Kidney (tissue), 14 donors: ENCODE results near the gene UBALD2. TPM values are rescaled to one million over a fixed set of nuclear protein-coding genes. Genes with fewer than 3 reads are reported as not detected.

ENCODE experiments used
- DNase-seq, 5 donors: peaks; one replicate each; pipeline ENCODE4 v3.0.0-alpha.2; 2013 to 2020
- FAIRE-seq: peaks from 2 replicates; lab custom pipeline; 2012; peaks lifted over from hg19 to GRCh38; lab: Jason Lieb, UNC
- H3K27ac ChIP-seq, 2 donors: one replicate each; pipeline ENCODE4 v1.7.0; 2013; ENCODE audit warnings: low read depth in 2 of 2, low read length in 2 of 2, inconsistent platforms in 1 of 2
- H3K27me3 ChIP-seq: one replicate; pipeline ENCODE4 v1.7.1; 2013; ENCODE audit warnings: low read length, inconsistent platforms; ENCODE audit not compliant: control insufficient read depth, insufficient read depth
- H3K36me3 ChIP-seq, 3 donors: one replicate each; pipeline versions ENCODE4 v1.7.0 to v1.7.1; 2013; ENCODE audit warnings: low read length in 3 of 3, control low read depth in 1 of 3, inconsistent platforms in 1 of 3; ENCODE audit not compliant: insufficient read depth in 3 of 3, control insufficient read depth in 2 of 3
- H3K4me1 ChIP-seq, 3 donors: one replicate each; pipeline versions ENCODE4 v1.7.0 to v1.7.1; 2013; ENCODE audit warnings: low read length in 3 of 3, inconsistent platforms in 1 of 3, low read depth in 1 of 3; ENCODE audit not compliant: control insufficient read depth in 2 of 3, insufficient read depth in 2 of 3
- H3K4me3 ChIP-seq, 3 donors: one replicate each; pipeline versions ENCODE4 v1.7.0 to v1.8.1; 2013; ENCODE audit warnings: low read length in 3 of 3, control low read depth in 1 of 3, inconsistent platforms in 1 of 3
- H3K9ac ChIP-seq, 3 donors: one replicate each; pipeline versions ENCODE4 v1.7.0 to v1.7.1; 2013; ENCODE audit warnings: low read length in 3 of 3, control low read depth in 1 of 3, inconsistent platforms in 1 of 3
- H3K9me3 ChIP-seq, 3 donors: one replicate each; pipeline versions ENCODE4 v1.7.0 to v1.7.1; 2013; ENCODE audit warnings: low read length in 3 of 3, control low read depth in 1 of 3, inconsistent platforms in 1 of 3; ENCODE audit not compliant: control insufficient read depth in 2 of 3, insufficient read depth in 1 of 3
- intact Hi-C: fragments of 100-400 bp; cut with DNase I; formaldehyde crosslinking; loops from one replicate; pipeline ENCODE4 v1.11.1; 2022
- polyA plus RNA-seq: library from polyadenylated mRNA; stranded (reverse); fragments of 350-450 nt; fragmentation: Illumina TruSeq; extraction: RNeasy Lipid Tissue Mini Kit (QIAGEN cat#74804); gene quantifications from one replicate; pipeline ENCODE4 v1.2.3, GENCODE V29; 2014; ENCODE audit warnings: low read depth, low replicate concordance; ENCODE audit not compliant: insufficient read depth
- total RNA-seq: library from RNA; stranded (reverse); fragmentation: NEBNext Ultra II Directional; extraction: Animal tissue kit (Norgen Biotek cat#: 25700); gene quantifications from one replicate; pipeline ENCODE4 v1.2.1, GENCODE V29; 2021
- TF ChIP-seq, protein P1 (sequence below): IDR thresholded peaks from 3 replicates; pipeline ENCODE4 v1.5.1; 2012; ENCODE audit warnings: mild to moderate bottlenecking, moderate library complexity, borderline replicate concordance; ENCODE audit not compliant: insufficient read depth; ENCODE audit errors: extremely low read depth
- donor health status: control.
- donor health status: control.
- donor health status: control.
- donor health status: control.
- donor health status: control.
- donor health status: DM: yes; HTN: yes; CAD: no.
- donor health status: Normal renal cell carcinoma (clear cell type).

UBALD2 gene
- total and polyA plus RNA-seq, 2 donors from 2014 or later, result 54.3 to 59.1 TPM

DNA sequence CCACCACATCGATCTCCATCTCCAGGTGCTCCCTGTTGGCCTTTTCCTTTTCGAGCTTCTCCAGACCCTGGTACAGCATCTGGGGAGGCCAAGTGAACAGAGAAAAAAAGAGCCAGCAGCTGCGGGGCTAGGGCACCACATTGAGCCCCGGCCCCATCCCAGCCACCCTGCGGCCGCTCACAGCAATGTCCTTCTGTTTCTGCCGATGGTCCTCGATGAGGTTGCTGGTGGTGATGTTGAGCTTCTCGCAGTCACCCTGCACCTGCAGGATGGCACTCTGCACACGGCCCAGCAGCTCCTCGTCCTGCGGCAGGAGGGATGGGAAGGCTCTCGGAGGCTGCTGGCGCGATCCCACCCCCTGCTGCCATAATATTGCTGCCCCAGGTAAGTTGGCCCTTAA lies 15.5 kb downstream of the UBALD2 start:
- Histone ChIP-seq H3K27ac (no peak overlapping the region), H3K27me3 (no peaks in the 10 kb centered on the region), H3K36me3 (no peaks in the 10 kb centered on the region), H3K9ac (no peak overlapping the region), H3K9me3 (peaks cover 0 to 2% (median 0%) of the 10 kb centered on the region in 3 donors), H3K4me3 (no peak overlapping the region), H3K4me1 (peaks cover 0 to 6% (median 0%) of the 10 kb centered on the region in 3 donors)
- intact Hi-C loops, result loop anchor here (10.0 kb wide), 1 partner anchor 266 kb away; no protein-coding TSS in a partner anchor
- DNase-seq (no peak), FAIRE-seq (no peak)
- TF ChIP-seq, protein P1, sequence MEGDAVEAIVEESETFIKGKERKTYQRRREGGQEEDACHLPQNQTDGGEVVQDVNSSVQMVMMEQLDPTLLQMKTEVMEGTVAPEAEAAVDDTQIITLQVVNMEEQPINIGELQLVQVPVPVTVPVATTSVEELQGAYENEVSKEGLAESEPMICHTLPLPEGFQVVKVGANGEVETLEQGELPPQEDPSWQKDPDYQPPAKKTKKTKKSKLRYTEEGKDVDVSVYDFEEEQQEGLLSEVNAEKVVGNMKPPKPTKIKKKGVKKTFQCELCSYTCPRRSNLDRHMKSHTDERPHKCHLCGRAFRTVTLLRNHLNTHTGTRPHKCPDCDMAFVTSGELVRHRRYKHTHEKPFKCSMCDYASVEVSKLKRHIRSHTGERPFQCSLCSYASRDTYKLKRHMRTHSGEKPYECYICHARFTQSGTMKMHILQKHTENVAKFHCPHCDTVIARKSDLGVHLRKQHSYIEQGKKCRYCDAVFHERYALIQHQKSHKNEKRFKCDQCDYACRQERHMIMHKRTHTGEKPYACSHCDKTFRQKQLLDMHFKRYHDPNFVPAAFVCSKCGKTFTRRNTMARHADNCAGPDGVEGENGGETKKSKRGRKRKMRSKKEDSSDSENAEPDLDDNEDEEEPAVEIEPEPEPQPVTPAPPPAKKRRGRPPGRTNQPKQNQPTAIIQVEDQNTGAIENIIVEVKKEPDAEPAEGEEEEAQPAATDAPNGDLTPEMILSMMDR, result no peak

DNA sequence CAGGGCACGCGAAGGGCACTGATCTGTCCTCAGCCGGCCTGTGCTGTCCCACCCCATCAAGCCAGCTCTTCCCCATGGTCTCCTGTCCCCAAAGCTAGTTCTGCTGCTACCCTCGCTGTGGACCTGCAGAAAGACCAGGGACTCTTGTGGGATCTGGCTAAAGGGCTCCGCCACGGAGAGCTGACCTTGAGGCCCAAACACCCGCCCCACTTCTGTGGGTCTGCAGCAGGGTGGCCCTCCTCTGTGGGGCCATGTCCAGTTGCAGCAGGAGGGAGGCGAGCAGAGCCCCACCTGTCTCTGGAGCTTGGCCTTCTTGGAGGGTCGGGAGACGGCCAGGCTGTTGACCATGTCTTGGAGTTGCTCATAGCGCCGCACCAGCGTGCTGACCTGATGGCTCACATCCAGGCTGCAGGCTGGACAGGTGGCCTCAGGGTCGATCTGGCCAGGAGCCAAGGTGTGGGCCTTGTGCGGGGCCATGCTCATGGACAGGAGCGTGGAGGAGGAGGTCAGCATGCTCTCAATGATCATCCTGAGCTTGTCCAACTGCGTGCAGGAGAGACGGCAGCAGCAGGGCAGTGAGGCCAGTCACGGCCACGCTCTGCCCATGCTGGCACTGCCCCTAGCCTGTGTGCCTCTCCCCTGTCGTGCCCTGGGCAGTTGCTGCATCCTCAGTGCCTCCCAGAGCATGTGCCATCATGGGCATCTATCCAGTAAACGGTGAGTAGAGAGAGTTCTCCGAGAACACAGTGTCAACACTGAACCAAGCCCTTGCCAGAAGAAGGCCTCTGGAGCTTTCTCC lies 16.6 kb downstream of the UBALD2 start:
- H3K4me1 ChIP-seq, result peaks cover 0 to 6% (median 0%) of the 10 kb centered on the region in 3 donors
- H3K4me3 ChIP-seq, result no peak overlapping the region
- intact Hi-C loops, result loop anchor here (10.0 kb wide), 1 partner anchor 267 kb away; no protein-coding TSS in a partner anchor
- H3K9ac ChIP-seq, result no peak overlapping the region
- H3K27me3 ChIP-seq, result no peaks in the 10 kb centered on the region
- DNase-seq, result no peak
- no peak for FAIRE-seq
- no peak overlapping the region for H3K27ac ChIP-seq
- peaks cover 0 to 2% (median 0%) of the 10 kb centered on the region in 3 donors for H3K9me3 ChIP-seq
- TF ChIP-seq, protein P1, result no peak
- H3K36me3 ChIP-seq, result no peaks in the 10 kb centered on the region

DNA sequence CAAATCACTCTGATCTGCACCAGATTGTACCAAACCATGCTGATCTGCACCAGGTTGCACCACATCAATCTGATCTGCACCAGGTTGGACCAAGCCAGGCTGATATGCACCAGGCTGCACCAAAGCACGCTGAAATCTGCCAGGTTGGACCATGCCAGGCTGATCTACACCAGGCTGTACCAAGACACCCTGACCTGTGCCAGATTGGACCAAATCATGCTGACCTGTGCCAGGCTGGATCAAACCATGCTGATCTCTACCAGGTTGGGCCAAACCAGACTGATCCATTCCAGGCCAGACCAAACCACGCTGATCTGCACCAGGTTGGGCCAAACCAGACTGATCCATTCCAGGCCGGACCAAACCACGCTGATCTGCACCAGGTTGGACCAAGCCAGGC lies 27.4 kb downstream of the UBALD2 start:
- intact Hi-C loops, result no loop called here
- H3K4me1 ChIP-seq, result no peaks in the 10 kb centered on the region

More for the DNA sequence above, 27.4 kb downstream of the UBALD2 start:
- H3K27ac ChIP-seq, result no peak overlapping the region
- H3K9ac ChIP-seq, result no peak overlapping the region
- no peaks in the 10 kb centered on the region for H3K27me3 ChIP-seq
- peaks cover 0 to 4% (median 3%) of the 10 kb centered on the region in 3 donors for H3K36me3 ChIP-seq
- no peak overlapping the region for H3K4me3 ChIP-seq
- FAIRE-seq (no peak), DNase-seq (peak in 1 of 5 donors; percentile 46)
- TF ChIP-seq, protein P1, result no peak
- H3K9me3 ChIP-seq, result no peaks in the 10 kb centered on the region
